Stimulated activated CD4-positive, alpha-beta T cell treated with anti-CD3 and anti-CD28 coated beads, Interleukin-4, amount 100 ng/mL, for 48 hours (primary cell): ENCODE data around the gene ABCC1.
"Not testable (repeated sequence)": the region's sequence is repeated elsewhere in the genome, so short reads cannot be mapped to it uniquely, and the experiment has no call there.

ENCODE experiments used
- DNase-seq, 2 donors: peaks; one replicate each; pipeline ENCODE4 v3.0.0-alpha.2; 2020; ENCODE audit warnings: low read depth in 2 of 2

Gene ABCC1

DNA sequence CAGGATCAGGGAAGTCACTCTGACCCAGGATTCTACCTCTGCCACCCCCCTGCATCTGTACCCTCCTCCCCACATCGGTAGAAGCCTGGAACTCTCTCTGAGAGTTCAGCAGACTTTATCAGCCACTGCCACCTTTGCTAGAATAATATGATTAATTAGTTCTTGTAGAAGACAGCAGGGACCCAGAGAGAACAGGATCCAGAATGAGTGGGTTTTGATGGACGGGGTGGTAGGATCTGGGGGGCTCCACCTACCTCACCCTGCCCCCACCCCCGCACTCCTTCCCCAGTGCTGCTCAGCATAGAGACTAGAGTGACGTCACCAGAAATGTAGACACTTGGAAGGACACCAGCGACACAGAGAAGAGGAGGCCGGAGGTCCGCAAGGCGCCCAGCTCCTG lies 240.4 kb downstream of the ABCC1 start:
- no peak for DNase-seq

- DNase-seq, result no peak
These were observed 241.1 kb downstream of the ABCC1 start for GRCh38 chr16:16190546-16190945.

GRCh38 chr16:16190966-16191365 lies 241.6 kb downstream of the ABCC1 start:
- not testable (repeated sequence) for DNase-seq

GRCh38 chr16:16191493-16192167 lies 242.2 kb downstream of the ABCC1 start:
- no peak for DNase-seq
